DND-41 (cell line): ENCODE measurements around the gene DNAH2.

Source experiments
- ATAC-seq: fragments of 200-7000 bp; cut with Tn5 transposase; 3 replicates; pipeline ENCODE4 v1.9.1; 2021; ENCODE audit warnings: low read depth; ENCODE audit not compliant: insufficient read depth
- DNase-seq: peaks from one replicate; pipeline ENCODE4 v3.0.0-alpha.2; 2020
- H2AFZ ChIP-seq: 2 replicates; pipeline ENCODE4 v1.6.0; 2012; ENCODE audit warnings: low read depth, low read length
- H3K27ac ChIP-seq: 2 replicates; pipeline ENCODE4 v1.5.1; 2012; ENCODE audit warnings: low read length, inconsistent platforms
- H3K27me3 ChIP-seq: fragments of 200-600 bp; sonication (generic); 2 replicates; pipeline ENCODE4 v1.6.0; 2012; ENCODE audit warnings: low read length, mild to moderate bottlenecking, inconsistent platforms; ENCODE audit not compliant: insufficient read depth, poor library complexity
- H3K36me3 ChIP-seq: 2 replicates; pipeline ENCODE4 v1.5.1; 2012; ENCODE audit warnings: low read length, inconsistent platforms; ENCODE audit not compliant: insufficient read depth
- H3K4me1 ChIP-seq: 2 replicates; pipeline ENCODE4 v1.5.1; 2012; ENCODE audit warnings: mild to moderate bottlenecking, low read length; ENCODE audit not compliant: insufficient read depth
- H3K4me2 ChIP-seq: 2 replicates; pipeline ENCODE4 v1.6.0; 2012; ENCODE audit warnings: mild to moderate bottlenecking, moderate library complexity, low read length, inconsistent platforms; ENCODE audit not compliant: insufficient read depth
- H3K4me3 ChIP-seq, 2 experiments: fragments of 200-600 bp in 1 of 2; shearing (Covaris generic) in 1 of 2; 2 replicates each; pipeline ENCODE4 v1.5.1; 2012 to 2016; ENCODE audit warnings: inconsistent platforms in 2 of 2, low read length in 2 of 2, mild to moderate bottlenecking in 2 of 2, low read depth in 1 of 2, moderate library complexity in 1 of 2
- H3K79me2 ChIP-seq: 2 replicates; pipeline ENCODE4 v1.6.0; 2012; ENCODE audit warnings: low read length, inconsistent platforms; ENCODE audit not compliant: insufficient read depth
- H3K9ac ChIP-seq: 2 replicates; pipeline ENCODE4 v1.6.0; 2012; ENCODE audit warnings: low read depth, mild to moderate bottlenecking, inconsistent platforms, low read length, moderate library complexity
- H3K9me3 ChIP-seq: 2 replicates; pipeline ENCODE4 v1.5.1; 2012; ENCODE audit warnings: low read length, moderate library complexity, mild to moderate bottlenecking, inconsistent platforms; ENCODE audit not compliant: insufficient read depth, severe bottlenecking
- H4K20me1 ChIP-seq: 2 replicates; pipeline ENCODE4 v1.6.0; 2012; ENCODE audit warnings: low read length; ENCODE audit not compliant: insufficient read depth
- EZH2 ChIP-seq: IDR thresholded peaks from 3 replicates; pipeline ENCODE4 v1.6.1; 2012; ENCODE audit warnings: borderline replicate concordance, low read depth, mild to moderate bottlenecking, moderate library complexity, low read length, inconsistent platforms; ENCODE audit not compliant: severe bottlenecking
- TF ChIP-seq, protein P1 (sequence below): IDR thresholded peaks from 2 replicates; pipeline ENCODE4 v1.5.1; 2012; ENCODE audit warnings: borderline replicate concordance, low read length, moderate library complexity, mild to moderate bottlenecking; ENCODE audit not compliant: poor library complexity, severe bottlenecking; ENCODE audit errors: extremely low read depth

The DNAH2 gene

GRCh38 chr17:7750321-7750821 is 32.8 kb downstream of the DNAH2 start:
- Histone ChIP-seq H3K4me2 (no peak overlapping the region), H3K9me3 (no peaks in the 10 kb centered on the region), H2AFZ (no peak overlapping the region), H3K79me2 (no peaks in the 10 kb centered on the region), H3K27me3 (peaks cover 7% of the 10 kb centered on the region), H3K4me1 (no peaks in the 10 kb centered on the region), H4K20me1 (no peaks in the 10 kb centered on the region), H3K9ac (no peak overlapping the region), H3K4me3 (no peak overlapping the region), H3K27ac (no peak overlapping the region), H3K36me3 (no peaks in the 10 kb centered on the region)
- ATAC-seq (no peak), DNase-seq (no peak)
- TF ChIP-seq, protein P1, sequence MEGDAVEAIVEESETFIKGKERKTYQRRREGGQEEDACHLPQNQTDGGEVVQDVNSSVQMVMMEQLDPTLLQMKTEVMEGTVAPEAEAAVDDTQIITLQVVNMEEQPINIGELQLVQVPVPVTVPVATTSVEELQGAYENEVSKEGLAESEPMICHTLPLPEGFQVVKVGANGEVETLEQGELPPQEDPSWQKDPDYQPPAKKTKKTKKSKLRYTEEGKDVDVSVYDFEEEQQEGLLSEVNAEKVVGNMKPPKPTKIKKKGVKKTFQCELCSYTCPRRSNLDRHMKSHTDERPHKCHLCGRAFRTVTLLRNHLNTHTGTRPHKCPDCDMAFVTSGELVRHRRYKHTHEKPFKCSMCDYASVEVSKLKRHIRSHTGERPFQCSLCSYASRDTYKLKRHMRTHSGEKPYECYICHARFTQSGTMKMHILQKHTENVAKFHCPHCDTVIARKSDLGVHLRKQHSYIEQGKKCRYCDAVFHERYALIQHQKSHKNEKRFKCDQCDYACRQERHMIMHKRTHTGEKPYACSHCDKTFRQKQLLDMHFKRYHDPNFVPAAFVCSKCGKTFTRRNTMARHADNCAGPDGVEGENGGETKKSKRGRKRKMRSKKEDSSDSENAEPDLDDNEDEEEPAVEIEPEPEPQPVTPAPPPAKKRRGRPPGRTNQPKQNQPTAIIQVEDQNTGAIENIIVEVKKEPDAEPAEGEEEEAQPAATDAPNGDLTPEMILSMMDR = no peak
- no peak for TF ChIP-seq EZH2

DNA sequence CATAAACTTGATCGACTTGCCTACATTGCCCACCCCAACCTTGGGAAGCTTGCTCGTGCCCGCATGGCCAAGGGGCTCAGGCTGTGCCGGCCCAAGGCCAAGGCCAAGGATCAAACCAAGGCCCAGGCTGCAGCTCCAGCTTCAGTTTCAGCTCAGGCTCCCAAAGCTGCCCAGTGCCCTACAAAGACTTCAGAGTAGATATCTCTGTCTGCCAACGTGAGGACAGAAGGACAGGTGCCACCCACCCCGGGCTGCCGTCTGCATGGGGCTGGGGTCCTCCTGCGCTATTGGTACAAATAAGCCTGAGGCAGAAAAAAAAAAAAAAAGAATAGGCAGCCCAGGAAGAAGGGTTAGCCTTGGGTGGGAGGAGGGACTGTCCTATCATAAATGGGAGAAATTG is 37.1 kb downstream of the DNAH2 start:
- no peaks in the 10 kb centered on the region for H4K20me1 ChIP-seq
- no peak overlapping the region for H3K4me2 ChIP-seq
- no peaks in the 10 kb centered on the region for H3K9me3 ChIP-seq
- H3K4me1 ChIP-seq = no peaks in the 10 kb centered on the region
- H3K36me3 ChIP-seq = no peaks in the 10 kb centered on the region
- ATAC-seq (no peak), DNase-seq (no peak)
- no peak overlapping the region for H2AFZ ChIP-seq
- H3K79me2 ChIP-seq = no peaks in the 10 kb centered on the region
- no peak overlapping the region for H3K9ac ChIP-seq
- no peak overlapping the region for H3K4me3 ChIP-seq
- H3K27me3 ChIP-seq = peaks cover 9% of the 10 kb centered on the region
- H3K27ac ChIP-seq = no peak overlapping the region
- TF ChIP-seq EZH2 = no peak
- TF ChIP-seq, protein P1 = no peak

DNA sequence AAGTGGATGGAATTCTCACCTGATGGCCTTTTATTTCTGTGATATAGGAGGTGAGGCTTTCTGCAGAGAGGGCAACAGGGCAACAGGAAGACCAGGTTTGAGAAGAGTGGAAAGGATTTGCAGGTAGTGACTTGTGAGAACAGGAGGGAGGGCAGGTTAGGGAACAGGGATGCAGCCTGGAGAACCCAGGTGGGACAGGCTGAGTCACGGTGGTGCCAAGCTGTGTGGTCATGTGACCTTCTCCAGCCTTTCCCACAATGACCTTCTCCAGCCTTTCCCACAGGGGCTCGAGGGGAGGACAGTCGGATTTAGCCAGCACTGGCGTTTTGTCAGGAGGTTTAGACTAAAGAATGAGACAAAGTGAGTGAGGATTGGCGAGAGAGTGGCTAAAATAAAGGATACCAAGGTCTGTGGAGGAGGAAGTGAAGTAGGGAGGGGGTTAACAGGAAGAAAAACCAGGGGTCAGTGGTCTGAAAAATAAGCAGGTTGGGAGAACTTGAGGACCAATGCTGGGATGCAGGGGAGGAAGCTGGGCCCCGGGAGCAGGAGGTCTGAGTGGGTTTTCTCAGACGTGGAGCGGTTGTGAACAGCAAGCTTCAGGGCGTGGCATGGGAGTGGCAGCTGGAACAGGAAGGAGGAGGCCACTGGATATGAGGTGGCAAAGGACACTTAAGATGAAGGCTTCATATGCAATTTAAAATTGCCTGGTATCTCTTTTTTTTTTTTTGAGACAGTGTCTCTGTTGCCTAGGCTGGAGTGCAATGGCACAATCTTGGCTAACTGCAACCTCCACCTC is 37.7 kb downstream of the DNAH2 start:
- Histone ChIP-seq H2AFZ (no peak overlapping the region), H3K4me1 (no peaks in the 10 kb centered on the region), H4K20me1 (no peaks in the 10 kb centered on the region), H3K9ac (no peak overlapping the region), H3K27ac (no peak overlapping the region), H3K4me2 (no peak overlapping the region), H3K36me3 (no peaks in the 10 kb centered on the region), H3K79me2 (no peaks in the 10 kb centered on the region), H3K27me3 (peaks cover 9% of the 10 kb centered on the region), H3K4me3 (no peak overlapping the region), H3K9me3 (no peaks in the 10 kb centered on the region)
- no peak for TF ChIP-seq EZH2
- TF ChIP-seq, protein P1 = no peak
- no peak for DNase-seq
- ATAC-seq = no peak
